DND-41 (cell line): ENCODE results near the gene UBR3.

Experiments
- ATAC-seq: fragments of 200-7000 bp; cut with Tn5 transposase; 3 replicates; pipeline ENCODE4 v1.9.1; 2021; ENCODE audit warnings: low read depth; ENCODE audit not compliant: insufficient read depth
- DNase-seq: peaks from one replicate; pipeline ENCODE4 v3.0.0-alpha.2; 2020
- H2AFZ ChIP-seq: 2 replicates; pipeline ENCODE4 v1.6.0; 2012; ENCODE audit warnings: low read depth, low read length
- H3K27ac ChIP-seq: 2 replicates; pipeline ENCODE4 v1.5.1; 2012; ENCODE audit warnings: low read length, inconsistent platforms
- H3K27me3 ChIP-seq: fragments of 200-600 bp; sonication (generic); 2 replicates; pipeline ENCODE4 v1.6.0; 2012; ENCODE audit warnings: low read length, mild to moderate bottlenecking, inconsistent platforms; ENCODE audit not compliant: insufficient read depth, poor library complexity
- H3K36me3 ChIP-seq: 2 replicates; pipeline ENCODE4 v1.5.1; 2012; ENCODE audit warnings: low read length, inconsistent platforms; ENCODE audit not compliant: insufficient read depth
- H3K4me1 ChIP-seq: 2 replicates; pipeline ENCODE4 v1.5.1; 2012; ENCODE audit warnings: mild to moderate bottlenecking, low read length; ENCODE audit not compliant: insufficient read depth
- H3K4me2 ChIP-seq: 2 replicates; pipeline ENCODE4 v1.6.0; 2012; ENCODE audit warnings: mild to moderate bottlenecking, moderate library complexity, low read length, inconsistent platforms; ENCODE audit not compliant: insufficient read depth
- H3K4me3 ChIP-seq, 2 experiments: fragments of 200-600 bp in 1 of 2; shearing (Covaris generic) in 1 of 2; 2 replicates each; pipeline ENCODE4 v1.5.1; 2012 to 2016; ENCODE audit warnings: inconsistent platforms in 2 of 2, low read length in 2 of 2, mild to moderate bottlenecking in 2 of 2, low read depth in 1 of 2, moderate library complexity in 1 of 2
- H3K79me2 ChIP-seq: 2 replicates; pipeline ENCODE4 v1.6.0; 2012; ENCODE audit warnings: low read length, inconsistent platforms; ENCODE audit not compliant: insufficient read depth
- H3K9ac ChIP-seq: 2 replicates; pipeline ENCODE4 v1.6.0; 2012; ENCODE audit warnings: low read depth, mild to moderate bottlenecking, inconsistent platforms, low read length, moderate library complexity
- H3K9me3 ChIP-seq: 2 replicates; pipeline ENCODE4 v1.5.1; 2012; ENCODE audit warnings: low read length, moderate library complexity, mild to moderate bottlenecking, inconsistent platforms; ENCODE audit not compliant: insufficient read depth, severe bottlenecking
- H4K20me1 ChIP-seq: 2 replicates; pipeline ENCODE4 v1.6.0; 2012; ENCODE audit warnings: low read length; ENCODE audit not compliant: insufficient read depth
- CTCF ChIP-seq: IDR thresholded peaks from 2 replicates; pipeline ENCODE4 v1.5.1; 2012; ENCODE audit warnings: borderline replicate concordance, low read length, moderate library complexity, mild to moderate bottlenecking; ENCODE audit not compliant: poor library complexity, severe bottlenecking; ENCODE audit errors: extremely low read depth
- EZH2 ChIP-seq: IDR thresholded peaks from 3 replicates; pipeline ENCODE4 v1.6.1; 2012; ENCODE audit warnings: borderline replicate concordance, low read depth, mild to moderate bottlenecking, moderate library complexity, low read length, inconsistent platforms; ENCODE audit not compliant: severe bottlenecking

UBR3 gene

GRCh38 chr2:169797601-169798000 is 29.7 kb upstream of the UBR3 start:
- TF ChIP-seq EZH2 = no peak
- no peak for TF ChIP-seq CTCF

GRCh38 chr2:169798397-169798717 is 28.9 kb upstream of the UBR3 start:
- H3K27ac ChIP-seq = peak overlapping the region; percentile 83
- H4K20me1 ChIP-seq = peaks cover 19% of the 10 kb centered on the region; the same call in 1 of the 2 replicates
- peaks cover 42% of the 10 kb centered on the region for H3K4me1 ChIP-seq
- peaks cover 28% of the 10 kb centered on the region for H3K36me3 ChIP-seq
- H3K4me3 ChIP-seq = peak overlapping the region; percentile 91 to 93; a peak in 3 of 4 replicates
- ATAC-seq (no peak), DNase-seq (no peak)
- no peaks in the 10 kb centered on the region for H3K27me3 ChIP-seq
- H3K9ac ChIP-seq = peak overlapping the region; percentile 88
- H3K79me2 ChIP-seq = peaks cover 46% of the 10 kb centered on the region
- peak overlapping the region; percentile 96 for H3K4me2 ChIP-seq
- peak overlapping the region; percentile 73 for H2AFZ ChIP-seq
- TF ChIP-seq EZH2 (no peak), CTCF (no peak)
- no peaks in the 10 kb centered on the region for H3K9me3 ChIP-seq

More at GRCh38 chr2:169797601-169798000, 29.7 kb upstream of the UBR3 start:
- no peaks in the 10 kb centered on the region for H3K27me3 ChIP-seq
- no peak overlapping the region for H3K27ac ChIP-seq
- peaks cover 39% of the 10 kb centered on the region for H3K79me2 ChIP-seq
- no peak for ATAC-seq
- peaks cover 40% of the 10 kb centered on the region for H3K4me1 ChIP-seq
- no peak for DNase-seq
- no peak overlapping the region for H3K9ac ChIP-seq
- peaks cover 24% of the 10 kb centered on the region for H3K36me3 ChIP-seq
- peaks cover 19% of the 10 kb centered on the region; the same call in 1 of the 2 replicates for H4K20me1 ChIP-seq
- peak overlapping the region; percentile 73 for H2AFZ ChIP-seq
- no peak overlapping the region for H3K4me3 ChIP-seq
- H3K9me3 ChIP-seq = no peaks in the 10 kb centered on the region
- 0 out of 2 replicates have a peak overlapping the region, but pooled peaks have one; percentile 96 for H3K4me2 ChIP-seq

GRCh38 chr2:169798718-169799592 is 28.3 kb upstream of the UBR3 start, which contains the start of gene SSB:
TSS of gene SSB (plus strand) at chr2:169798871. CDS start at chr2:169800961, 2,090 bp downstream.
- ATAC-seq (peak; percentile 97), DNase-seq (peak; percentile 96)
- H4K20me1 ChIP-seq = peaks cover 22% of the 10 kb centered on the region; the same call in 1 of the 2 replicates
- no peaks in the 10 kb centered on the region for H3K27me3 ChIP-seq
- peaks cover 32% of the 10 kb centered on the region for H3K36me3 ChIP-seq
- peaks cover 42% of the 10 kb centered on the region for H3K4me1 ChIP-seq
- peak within 1 kb of the TSS; percentile 73 for H2AFZ ChIP-seq
- H3K27ac ChIP-seq = peak within 1 kb of the TSS; percentile 83
- peak within 1 kb of the TSS; percentile 96 for H3K4me2 ChIP-seq
- H3K4me3 ChIP-seq = peak within 1 kb of the TSS; percentile 91 to 93
- peak within 1 kb of the TSS; percentile 88 for H3K9ac ChIP-seq
- no peaks in the 10 kb centered on the region for H3K9me3 ChIP-seq
- peaks cover 52% of the 10 kb centered on the region for H3K79me2 ChIP-seq
- no peak for TF ChIP-seq EZH2
- TF ChIP-seq CTCF = no peak
